Measurements from ENCODE around the gene FCAR.
A peak's percentile ranks its signal among the peaks of the same experiment; 100 is the strongest.
"Not testable (repeated sequence)": the region's sequence is repeated elsewhere in the genome, so short reads cannot be mapped to it uniquely, and the experiment has no call there.

FCAR gene

GRCh38 chr19:54894106-54894505 is 20.1 kb downstream of the FCAR start:
- not testable (repeated sequence) for DNase-seq (ENCODE audit: low read depth)

GRCh38 chr19:54896036-54896435 is 22.0 kb downstream of the FCAR start:
- no peak for DNase-seq (ENCODE audit: low read depth)

- DNase-seq (ENCODE audit: low read depth): not testable (repeated sequence)
These were observed 24.6 kb downstream of the FCAR start for GRCh38 chr19:54898685-54899084.

GRCh38 chr19:54899646-54900045 is 25.6 kb downstream of the FCAR start:
- DNase-seq (ENCODE audit: low read depth): not testable (repeated sequence)

DNA sequence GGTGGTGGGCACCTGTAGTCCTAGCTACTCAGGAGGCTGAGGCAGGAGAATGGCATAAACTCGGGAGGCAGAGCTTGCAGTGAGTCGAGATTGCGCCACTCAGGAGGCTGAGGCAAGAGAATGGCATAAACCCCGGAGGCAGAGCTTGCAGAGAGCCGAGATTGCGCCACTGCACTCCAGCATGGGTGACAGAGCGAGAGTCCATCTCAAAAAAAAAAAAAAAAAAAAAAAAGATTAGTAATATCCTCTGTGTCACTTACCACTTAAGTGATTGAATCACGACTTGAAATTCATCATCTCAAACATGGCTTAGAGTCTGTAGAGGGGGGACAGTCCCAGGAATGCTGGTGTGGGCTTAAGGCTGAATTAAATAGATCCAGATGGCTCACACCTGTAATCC is 27.1 kb downstream of the FCAR start:
- DNase-seq (ENCODE audit: low read depth): not testable (repeated sequence)

DNA sequence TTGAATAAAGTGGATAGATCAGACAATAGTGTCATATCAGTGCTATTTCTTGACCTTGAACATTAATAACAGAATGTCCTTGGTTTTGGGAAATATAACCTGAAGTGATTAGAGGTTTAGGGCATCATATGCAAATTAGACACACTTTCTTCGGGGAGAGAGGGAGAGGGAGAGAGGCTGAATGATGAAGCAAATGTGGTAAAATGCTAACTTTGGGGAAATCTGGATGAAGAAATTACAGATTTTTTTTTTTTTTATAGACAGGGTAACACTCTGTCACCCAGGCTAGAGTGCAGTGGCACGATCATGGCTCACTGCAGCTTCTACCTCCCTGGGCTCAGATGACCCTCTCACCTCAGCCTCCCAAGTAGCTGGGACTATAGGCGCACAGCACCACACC is 28.0 kb downstream of the FCAR start:
- no peak for DNase-seq (ENCODE audit: low read depth)

GRCh38 chr19:54903303-54903702 is 29.3 kb downstream of the FCAR start:
- DNase-seq (ENCODE audit: low read depth): no peak

- DNase-seq (ENCODE audit: low read depth): not testable (repeated sequence)
These were observed 30.2 kb downstream of the FCAR start for GRCh38 chr19:54904261-54904660.

- no peak for DNase-seq (ENCODE audit: low read depth)
These were observed 31.4 kb downstream of the FCAR start for GRCh38 chr19:54905421-54905802.

DNA sequence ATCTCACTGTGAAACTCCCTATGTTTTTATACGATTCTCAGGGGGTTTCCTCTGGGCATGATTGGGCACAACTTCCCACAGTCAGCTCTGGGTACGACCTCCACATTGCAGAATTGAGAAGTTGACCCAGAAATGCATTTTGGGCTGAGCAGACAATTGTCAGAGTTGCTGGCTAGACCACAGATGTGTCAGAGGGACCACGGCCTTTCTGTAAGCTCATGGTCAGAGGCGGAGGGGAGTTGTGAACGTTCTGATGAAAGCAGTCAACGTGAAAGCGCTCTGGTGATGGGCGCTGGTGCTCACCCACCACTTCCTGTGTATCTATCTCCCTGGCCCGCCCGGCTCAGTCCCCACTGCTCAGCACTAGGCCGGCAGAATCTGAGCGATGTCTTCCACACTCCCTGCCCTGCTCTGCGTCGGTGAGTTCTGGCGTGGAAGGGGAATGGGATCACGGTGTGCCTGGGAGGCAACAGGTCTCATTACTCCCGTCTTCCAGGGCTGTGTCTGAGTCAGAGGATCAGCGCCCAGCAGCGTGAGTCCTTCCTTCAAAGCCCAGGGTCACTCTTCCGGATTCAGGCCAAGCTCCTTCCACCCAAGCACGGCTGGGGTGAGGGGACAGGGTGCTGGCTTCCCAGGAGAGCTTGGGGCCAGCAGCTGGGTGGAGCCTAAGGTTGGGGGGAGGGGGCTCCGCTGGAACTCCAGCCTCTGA is 31.9 kb downstream of the FCAR start, which contains the start of gene NCR1:
Gene NCR1, plus strand, starts transcription at position 346 of the 709 bp plus-strand sequence. Its CDS starts 40 bp downstream, at position 386.
- peak; percentile 24 for DNase-seq (ENCODE audit: low read depth)

GRCh38 chr19:54906819-54907218 is 32.8 kb downstream of the FCAR start:
- no peak for DNase-seq (ENCODE audit: low read depth)

GRCh38 chr19:54907899-54908298 is 33.9 kb downstream of the FCAR start:
- not testable (repeated sequence) for DNase-seq (ENCODE audit: low read depth)

- DNase-seq (ENCODE audit: low read depth): no peak
These were observed 42.8 kb downstream of the FCAR start for GRCh38 chr19:54916822-54917221.

DNA sequence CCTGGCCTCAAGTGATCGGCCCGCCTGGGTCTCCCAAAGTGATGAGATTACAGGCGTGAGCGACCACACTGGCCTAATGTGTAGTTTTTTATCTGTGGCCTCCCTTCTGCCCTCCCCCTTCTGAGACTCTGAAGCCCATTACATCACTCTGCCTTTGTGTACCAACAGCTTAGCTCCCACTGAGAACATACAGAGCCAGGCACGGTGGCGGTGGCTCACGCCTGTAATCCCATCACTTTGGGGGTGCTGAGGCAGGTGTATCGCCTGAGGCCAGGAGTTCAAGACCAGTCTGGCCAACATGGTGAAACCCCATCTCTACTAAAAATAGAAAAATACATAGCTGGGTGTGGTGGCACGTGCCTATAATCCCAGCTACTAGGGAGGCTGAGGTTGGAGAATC is 44.5 kb downstream of the FCAR start:
- no peak for DNase-seq (ENCODE audit: low read depth)

DNA sequence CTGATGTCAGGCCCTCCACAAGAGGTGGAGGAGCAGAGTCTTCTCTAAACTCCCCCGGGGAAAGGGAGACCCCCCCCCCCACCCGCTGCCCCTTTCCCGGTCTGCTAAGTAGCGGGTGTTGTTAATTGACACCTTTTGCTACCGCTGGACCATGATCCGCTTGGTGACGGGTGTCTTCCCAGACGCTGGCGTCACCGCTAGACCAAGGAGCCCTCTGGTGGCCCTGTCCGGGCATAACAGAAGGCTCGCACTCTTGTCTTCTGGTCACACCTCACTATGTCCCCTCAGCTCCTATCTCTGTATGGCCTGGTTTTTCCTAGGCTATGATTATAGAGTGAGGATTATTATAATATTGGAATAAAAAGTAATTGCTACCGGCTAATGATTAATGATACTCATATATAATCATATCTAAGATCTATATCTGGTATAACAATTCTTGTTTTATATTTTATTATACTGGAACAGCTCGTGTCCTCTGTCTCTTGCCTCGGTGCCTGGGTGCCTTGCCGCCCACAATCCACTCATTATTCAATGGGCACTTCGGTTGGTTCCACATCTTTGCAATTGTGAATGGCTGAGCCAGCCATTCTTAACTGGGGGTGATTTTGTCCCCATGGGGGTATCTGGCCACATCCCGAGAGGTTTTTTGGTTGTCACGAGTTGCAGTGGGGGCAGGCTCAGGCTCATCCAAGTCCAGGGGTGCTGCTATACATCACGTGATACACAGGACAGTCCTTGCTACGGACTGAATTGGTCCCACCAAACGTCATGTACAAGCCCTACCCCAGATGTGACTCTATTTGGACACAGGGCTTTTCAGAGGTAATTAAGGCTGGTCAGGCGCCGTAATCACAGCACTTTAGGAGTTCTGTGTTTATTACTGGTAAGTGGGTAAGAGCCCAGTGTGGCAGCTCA is 45.9 kb downstream of the FCAR start:
- DNase-seq (ENCODE audit: low read depth): not testable (repeated sequence)

- DNase-seq (ENCODE audit: low read depth): no peak
These were observed 47.0 kb downstream of the FCAR start for GRCh38 chr19:54921082-54921481.

DNA sequence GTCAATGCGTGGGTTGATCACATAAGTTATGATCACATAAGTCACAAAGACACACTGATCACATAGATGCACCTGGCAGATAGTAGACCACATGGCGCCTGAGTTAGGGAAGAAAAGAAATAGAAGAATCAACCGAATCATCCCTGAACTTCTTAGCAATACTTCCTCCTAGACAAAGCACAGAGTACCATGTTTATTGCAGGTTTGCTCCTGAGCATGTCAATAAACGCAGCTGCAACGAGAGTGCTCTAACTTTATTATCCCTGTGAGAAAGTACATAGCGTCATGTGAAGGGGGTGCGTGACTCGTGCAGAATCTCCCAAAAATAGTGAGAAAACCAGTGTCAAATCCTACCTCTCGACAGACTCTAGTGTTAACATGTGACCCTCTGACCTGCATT is 49.2 kb downstream of the FCAR start:
- no peak for DNase-seq (ENCODE audit: low read depth)

- DNase-seq (ENCODE audit: low read depth): no peak
These were observed 54.3 kb downstream of the FCAR start for GRCh38 chr19:54928299-54928698.

DNA sequence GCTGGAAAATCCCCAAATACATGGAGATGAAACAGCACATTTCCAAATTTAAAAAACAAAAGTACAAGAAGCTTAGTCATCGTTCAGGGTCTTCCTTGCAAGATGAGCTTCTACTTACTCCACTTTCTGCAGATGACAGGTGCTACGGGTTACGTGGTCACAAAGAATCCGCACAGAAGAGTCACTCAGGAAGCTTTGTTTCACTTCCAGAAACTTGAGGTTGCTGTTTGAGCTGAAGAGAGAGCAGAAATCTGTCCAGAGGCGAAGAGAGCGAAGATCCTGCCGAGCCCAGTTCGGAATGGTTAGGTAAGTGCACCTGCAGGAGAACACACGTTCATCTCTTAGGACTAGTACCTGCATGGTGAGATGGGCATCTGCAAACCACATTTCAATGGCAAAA is 63.9 kb downstream of the FCAR start:
- no peak for DNase-seq (ENCODE audit: low read depth)

GRCh38 chr19:54938906-54939305 is 64.9 kb downstream of the FCAR start:
- DNase-seq (ENCODE audit: low read depth): no peak

DNA sequence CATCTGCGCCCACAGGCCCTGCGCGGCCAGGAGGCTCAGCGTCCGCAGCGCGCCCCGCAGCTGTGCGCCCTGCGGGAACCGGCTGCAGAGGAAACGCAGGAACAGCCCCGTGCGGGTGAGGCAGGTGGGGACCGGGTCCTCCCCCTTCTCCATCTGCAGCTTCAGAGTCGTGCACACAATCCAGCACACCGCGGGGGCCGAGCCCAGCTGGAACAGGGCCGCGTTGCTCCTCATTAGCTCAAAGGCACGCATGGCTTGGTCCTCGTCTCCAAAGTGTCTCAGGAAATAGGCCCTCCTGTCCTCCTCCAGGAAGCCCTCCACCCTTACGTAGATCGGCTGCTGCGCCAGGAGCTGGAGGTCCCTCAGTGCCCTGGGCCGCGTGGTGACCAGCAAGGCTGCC is 65.5 kb downstream of the FCAR start:
- DNase-seq (ENCODE audit: low read depth): not testable (repeated sequence)
